ENCODE data around the gene ASB11.
"Not testable (repeated sequence)": the region's sequence is repeated elsewhere in the genome, so short reads cannot be mapped to it uniquely, and the experiment has no call there.

The ASB11 gene

GRCh38 chrX:15298780-15299179 is 16.7 kb downstream of the ASB11 start:
- in situ Hi-C loops (cut with HindIII; ENCODE audit: low pct_unique_long_range_greater_than_20kb, low sequenced_read_pairs), result no loop called here
- no peak for DNase-seq (ENCODE audit: low read depth in 1 of 2, low spot score in 1 of 2)
- no peak for TF ChIP-seq JUND (IDR thresholded peaks at IDR 0.05; ENCODE audit: low read depth)

- no peak for DNase-seq (ENCODE audit: low read depth in 1 of 2, low spot score in 1 of 2)
- in situ Hi-C loops (cut with HindIII; ENCODE audit: low pct_unique_long_range_greater_than_20kb, low sequenced_read_pairs), result no loop called here
- TF ChIP-seq JUND (IDR thresholded peaks at IDR 0.05; ENCODE audit: low read depth), result no peak
Measured at GRCh38 chrX:15298201-15298600, 17.2 kb downstream of the ASB11 start.

GRCh38 chrX:15293451-15293850 is 22.0 kb downstream of the ASB11 start:
- TF ChIP-seq JUND (IDR thresholded peaks at IDR 0.05; ENCODE audit: low read depth), result no peak
- in situ Hi-C loops (cut with HindIII; ENCODE audit: low pct_unique_long_range_greater_than_20kb, low sequenced_read_pairs), result no loop called here
- no peak for DNase-seq (ENCODE audit: low read depth in 1 of 2, low spot score in 1 of 2)

- DNase-seq (ENCODE audit: low read depth in 1 of 2, low spot score in 1 of 2), result no peak
- no peak for TF ChIP-seq JUND (IDR thresholded peaks at IDR 0.05; ENCODE audit: low read depth)
- in situ Hi-C loops (cut with HindIII; ENCODE audit: low pct_unique_long_range_greater_than_20kb, low sequenced_read_pairs), result no loop called here
Measured at GRCh38 chrX:15292861-15293260, 22.6 kb downstream of the ASB11 start.

DNA sequence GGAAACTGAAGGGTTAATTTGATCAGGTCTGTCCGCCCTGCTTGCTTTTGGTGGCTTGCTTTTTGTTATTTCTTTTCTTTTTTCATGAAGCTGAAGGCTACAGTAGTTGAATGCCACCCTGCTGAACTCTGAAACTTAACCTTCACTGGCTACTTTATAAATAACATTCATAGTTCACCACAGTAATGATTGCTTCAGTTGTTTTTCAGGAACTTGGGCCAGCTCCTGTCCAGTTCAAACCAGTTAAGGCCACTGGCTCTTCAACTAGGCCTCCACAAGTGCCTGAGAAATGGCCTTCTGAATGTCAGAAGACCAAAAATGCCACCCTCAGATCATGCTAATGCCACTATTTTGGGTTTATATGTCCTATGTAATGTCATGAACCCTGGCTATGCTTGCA is 37.8 kb downstream of the ASB11 start:
- in situ Hi-C loops (cut with HindIII; ENCODE audit: low pct_unique_long_range_greater_than_20kb, low sequenced_read_pairs), result no loop called here
- DNase-seq (ENCODE audit: low read depth in 1 of 2, low spot score in 1 of 2), result no peak
- TF ChIP-seq JUND (IDR thresholded peaks at IDR 0.05; ENCODE audit: low read depth), result no peak

GRCh38 chrX:15274946-15275345 is 40.5 kb downstream of the ASB11 start:
- in situ Hi-C loops (cut with HindIII; ENCODE audit: low pct_unique_long_range_greater_than_20kb, low sequenced_read_pairs), result no loop called here
- no peak for DNase-seq (ENCODE audit: low read depth in 1 of 2, low spot score in 1 of 2)
- no peak for TF ChIP-seq JUND (IDR thresholded peaks at IDR 0.05; ENCODE audit: low read depth)

GRCh38 chrX:15273275-15273674 is 42.2 kb downstream of the ASB11 start:
- DNase-seq (ENCODE audit: low read depth in 1 of 2, low spot score in 1 of 2); in situ Hi-C loops (cut with HindIII; ENCODE audit: low pct_unique_long_range_greater_than_20kb, low sequenced_read_pairs): not testable (repeated sequence)

GRCh38 chrX:15271757-15272156 is 43.7 kb downstream of the ASB11 start:
- no peak for TF ChIP-seq JUND (IDR thresholded peaks at IDR 0.05; ENCODE audit: low read depth)
- in situ Hi-C loops (cut with HindIII; ENCODE audit: low pct_unique_long_range_greater_than_20kb, low sequenced_read_pairs), result no loop called here
- no peak for DNase-seq (ENCODE audit: low read depth in 1 of 2, low spot score in 1 of 2)

GRCh38 chrX:15269618-15270521 is 45.6 kb downstream of the ASB11 start, which contains the start of gene ASB9:
Gene ASB9 (minus strand): TSS chrX:15270083. CDS start chrX:15269874, 209 bp downstream.
- in situ Hi-C loops (cut with HindIII; ENCODE audit: low pct_unique_long_range_greater_than_20kb, low sequenced_read_pairs), result no loop called here
- TF ChIP-seq JUND (IDR thresholded peaks at IDR 0.05; ENCODE audit: low read depth), result no peak
- DNase-seq (ENCODE audit: low read depth in 1 of 2, low spot score in 1 of 2), result peak in 1 of 2 experiments; percentile 58

DNA sequence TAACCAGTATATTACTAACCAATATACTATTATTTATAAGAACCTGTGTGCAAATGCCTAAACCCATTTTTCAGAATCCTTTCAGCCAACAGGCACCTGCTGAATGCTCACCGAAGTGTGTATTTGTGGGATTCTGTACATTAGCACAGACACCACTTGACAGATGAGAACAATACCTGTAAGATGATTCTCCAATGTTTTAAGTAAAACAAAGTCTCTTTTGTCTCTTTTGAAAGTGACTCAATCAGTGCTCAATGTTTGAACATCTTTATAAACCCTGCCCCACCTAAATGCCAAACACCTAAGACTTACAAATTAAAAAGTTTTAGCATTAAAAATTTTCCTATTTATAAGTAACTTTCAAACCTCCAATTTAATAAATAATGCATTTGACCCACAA is 46.3 kb downstream of the ASB11 start:
- TF ChIP-seq JUND (IDR thresholded peaks at IDR 0.05; ENCODE audit: low read depth), result no peak
- in situ Hi-C loops (cut with HindIII; ENCODE audit: low pct_unique_long_range_greater_than_20kb, low sequenced_read_pairs), result no loop called here
- DNase-seq (ENCODE audit: low read depth in 1 of 2, low spot score in 1 of 2), result no peak

- no peak for TF ChIP-seq JUND (IDR thresholded peaks at IDR 0.05; ENCODE audit: low read depth)
- DNase-seq (ENCODE audit: low read depth in 1 of 2, low spot score in 1 of 2), result no peak
- in situ Hi-C loops (cut with HindIII; ENCODE audit: low pct_unique_long_range_greater_than_20kb, low sequenced_read_pairs), result no loop called here
Measured at GRCh38 chrX:15254852-15255251, 60.6 kb downstream of the ASB11 start.

DNA sequence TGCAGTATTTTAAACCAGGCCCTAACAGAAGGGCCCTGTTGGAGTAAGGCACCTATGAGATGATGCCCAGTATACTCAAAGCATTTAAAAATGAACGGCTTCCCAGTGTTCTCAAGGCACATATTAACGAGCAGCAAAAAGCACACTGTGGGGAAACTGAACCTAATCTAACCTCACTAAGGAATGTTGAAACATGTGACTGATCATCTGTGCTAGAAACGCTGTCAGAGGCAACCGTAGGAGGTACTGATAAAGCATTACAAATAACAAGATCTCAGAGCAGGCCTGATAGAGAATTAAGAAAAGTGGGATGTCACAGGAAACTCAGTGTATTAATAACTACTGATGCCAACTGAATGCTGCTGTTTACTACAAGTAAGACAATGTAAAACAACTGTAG is 69.5 kb downstream of the ASB11 start:
- no peak for TF ChIP-seq JUND (IDR thresholded peaks at IDR 0.05; ENCODE audit: low read depth)
- DNase-seq (ENCODE audit: low read depth in 1 of 2, low spot score in 1 of 2), result no peak
- in situ Hi-C loops (cut with HindIII; ENCODE audit: low pct_unique_long_range_greater_than_20kb, low sequenced_read_pairs), result no loop called here

- no peak for TF ChIP-seq JUND (IDR thresholded peaks at IDR 0.05; ENCODE audit: low read depth)
- in situ Hi-C loops (cut with HindIII; ENCODE audit: low pct_unique_long_range_greater_than_20kb, low sequenced_read_pairs), result no loop called here
- no peak for DNase-seq (ENCODE audit: low read depth in 1 of 2, low spot score in 1 of 2)
Measured at GRCh38 chrX:15244421-15244820, 71.0 kb downstream of the ASB11 start.
